ENCODE measurements around the gene IGF2R. TPM values are rescaled to one million over a fixed set of nuclear protein-coding genes. Genes with fewer than 3 reads are reported as not detected.
"Not testable (repeated sequence)": the region's sequence is repeated elsewhere in the genome, so short reads cannot be mapped to it uniquely, and the experiment has no call there.

The IGF2R gene
- total RNA-seq, 1 donor from 2014 or later, result 144 TPM

DNA sequence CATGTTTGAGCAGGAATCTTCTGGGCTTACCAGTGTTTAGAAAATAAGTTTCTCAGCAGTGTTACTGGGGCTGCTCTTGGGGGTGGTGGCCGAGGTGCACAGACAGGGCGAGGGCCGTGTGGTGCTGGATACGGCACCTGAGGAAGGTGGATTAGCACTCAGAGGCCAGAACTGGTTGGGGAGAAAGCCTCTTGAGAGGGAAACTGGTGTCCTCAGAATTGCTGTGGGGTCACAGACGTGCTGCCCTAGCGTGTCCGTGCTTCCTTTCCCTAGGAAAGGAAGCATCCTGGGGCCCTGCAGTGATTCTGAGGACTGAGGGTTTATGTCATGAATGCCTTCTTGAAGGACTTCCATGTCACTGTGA, 120.6 kb downstream of the IGF2R start:
- H3K36me3 Mint-ChIP-seq (ENCODE audit: insufficient read depth), result peaks cover 16% of the 10 kb centered on the region
- H3K27ac Mint-ChIP-seq, result no peak overlapping the region
- TF ChIP-seq, protein P1, sequence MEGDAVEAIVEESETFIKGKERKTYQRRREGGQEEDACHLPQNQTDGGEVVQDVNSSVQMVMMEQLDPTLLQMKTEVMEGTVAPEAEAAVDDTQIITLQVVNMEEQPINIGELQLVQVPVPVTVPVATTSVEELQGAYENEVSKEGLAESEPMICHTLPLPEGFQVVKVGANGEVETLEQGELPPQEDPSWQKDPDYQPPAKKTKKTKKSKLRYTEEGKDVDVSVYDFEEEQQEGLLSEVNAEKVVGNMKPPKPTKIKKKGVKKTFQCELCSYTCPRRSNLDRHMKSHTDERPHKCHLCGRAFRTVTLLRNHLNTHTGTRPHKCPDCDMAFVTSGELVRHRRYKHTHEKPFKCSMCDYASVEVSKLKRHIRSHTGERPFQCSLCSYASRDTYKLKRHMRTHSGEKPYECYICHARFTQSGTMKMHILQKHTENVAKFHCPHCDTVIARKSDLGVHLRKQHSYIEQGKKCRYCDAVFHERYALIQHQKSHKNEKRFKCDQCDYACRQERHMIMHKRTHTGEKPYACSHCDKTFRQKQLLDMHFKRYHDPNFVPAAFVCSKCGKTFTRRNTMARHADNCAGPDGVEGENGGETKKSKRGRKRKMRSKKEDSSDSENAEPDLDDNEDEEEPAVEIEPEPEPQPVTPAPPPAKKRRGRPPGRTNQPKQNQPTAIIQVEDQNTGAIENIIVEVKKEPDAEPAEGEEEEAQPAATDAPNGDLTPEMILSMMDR (IDR thresholded peaks at IDR 0.05; ENCODE audit: unreplicated experiment), result no peak

DNA sequence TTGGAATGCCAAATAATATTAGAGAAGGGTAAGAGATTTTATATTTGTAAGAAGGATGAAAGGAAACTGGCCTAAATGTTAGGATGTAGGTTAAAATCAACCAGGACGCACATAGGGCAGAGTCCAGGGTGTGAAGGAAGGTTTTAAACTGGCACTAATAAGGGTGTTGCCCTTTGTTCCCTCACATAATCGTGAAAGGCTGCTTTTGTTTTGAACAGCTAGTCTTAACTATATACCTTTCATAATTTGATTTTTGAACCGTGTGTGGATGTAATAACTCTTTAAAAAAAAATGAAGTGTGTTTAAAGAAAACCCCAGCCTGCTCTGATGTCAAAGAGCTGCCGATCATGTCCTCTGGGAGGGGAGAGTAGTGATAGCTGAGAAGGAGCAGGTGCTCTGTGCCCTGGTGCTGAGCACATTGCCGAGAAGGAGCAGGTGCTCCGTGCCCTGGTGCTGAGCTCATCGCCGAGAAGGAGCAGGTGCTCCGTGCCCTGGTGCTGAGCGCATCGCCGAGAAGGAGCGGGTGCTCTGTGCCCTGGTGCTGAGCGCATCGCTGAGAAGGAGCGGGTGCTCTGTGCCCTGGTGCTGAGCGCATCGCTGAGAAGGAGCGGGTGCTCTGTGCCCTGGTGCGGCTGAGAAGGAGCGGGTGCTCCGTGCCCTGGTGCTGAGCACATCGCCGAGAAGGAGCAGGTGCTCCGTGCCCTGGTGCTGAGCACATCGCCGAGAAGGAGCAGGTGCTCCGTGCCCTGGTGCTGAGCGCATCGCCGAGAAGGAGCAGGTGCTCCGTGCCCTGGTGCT, 121.8 kb downstream of the IGF2R start:
- H3K4me3 Mint-ChIP-seq (ENCODE audit: low read depth); H3K9me3 Mint-ChIP-seq (ENCODE audit: low read depth); H3K27ac Mint-ChIP-seq; H3K27me3 Mint-ChIP-seq; H3K4me1 Mint-ChIP-seq (ENCODE audit: low read depth); DNase-seq (ENCODE audit: low spot score, unreplicated experiment): not testable (repeated sequence)
- H3K36me3 Mint-ChIP-seq (ENCODE audit: insufficient read depth), result peaks cover 14% of the 10 kb centered on the region

More for the DNA sequence above, 120.6 kb downstream of the IGF2R start:
- no peaks in the 10 kb centered on the region for H3K9me3 Mint-ChIP-seq (ENCODE audit: low read depth)
- no peaks in the 10 kb centered on the region for H3K4me1 Mint-ChIP-seq (ENCODE audit: low read depth)
- no peaks in the 10 kb centered on the region for H3K27me3 Mint-ChIP-seq
- DNase-seq (ENCODE audit: low spot score, unreplicated experiment), result no peak
- H3K4me3 Mint-ChIP-seq (ENCODE audit: low read depth), result no peak overlapping the region

DNA sequence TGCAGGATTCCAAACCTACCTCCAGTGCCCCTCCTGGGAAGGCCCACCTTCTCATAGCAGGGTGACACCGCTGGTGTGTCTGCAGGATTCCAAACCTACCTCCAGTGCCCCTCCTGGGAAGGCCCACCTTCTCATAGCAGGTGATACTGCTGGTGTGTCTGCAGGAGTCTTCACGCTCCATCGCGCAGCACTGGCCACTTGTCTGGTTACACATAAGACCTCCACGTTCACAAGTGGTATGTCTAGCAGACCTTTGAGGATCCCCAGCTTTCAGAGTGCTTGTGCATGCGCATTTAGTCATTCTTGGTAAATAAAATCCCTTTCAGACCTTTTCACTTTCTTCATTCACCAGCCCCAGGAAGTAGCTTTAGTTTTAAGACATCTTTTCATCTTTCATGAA, 123.3 kb downstream of the IGF2R start:
- DNase-seq (ENCODE audit: low spot score, unreplicated experiment); H3K4me1 Mint-ChIP-seq (ENCODE audit: low read depth); H3K9me3 Mint-ChIP-seq (ENCODE audit: low read depth); H3K4me3 Mint-ChIP-seq (ENCODE audit: low read depth); H3K27me3 Mint-ChIP-seq; H3K27ac Mint-ChIP-seq: not testable (repeated sequence)
- H3K36me3 Mint-ChIP-seq (ENCODE audit: insufficient read depth), result peaks cover 20% of the 10 kb centered on the region

DNA sequence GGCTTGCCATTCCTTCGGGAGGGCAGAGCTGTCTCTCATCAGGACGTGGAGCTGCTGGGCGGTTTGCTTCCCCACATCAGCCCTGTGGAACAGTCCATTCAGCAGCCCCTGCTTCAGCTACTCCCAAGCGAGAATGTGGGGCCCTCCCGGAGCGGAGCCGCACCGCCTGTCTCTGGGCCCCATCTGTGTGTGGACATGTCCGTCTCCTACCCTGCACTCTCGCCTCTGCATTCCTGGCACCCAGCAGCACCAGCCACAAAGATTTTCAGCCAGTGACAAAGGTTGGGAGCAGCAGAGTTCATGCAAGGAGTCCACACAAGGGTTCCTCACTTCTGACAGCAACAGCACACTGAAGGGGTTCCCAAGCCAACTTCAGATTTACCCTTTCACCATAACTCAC, 123.7 kb downstream of the IGF2R start:
- Mint-ChIP-seq H3K36me3 (ENCODE audit: insufficient read depth) (peaks cover 20% of the 10 kb centered on the region), H3K4me1 (ENCODE audit: low read depth) (no peaks in the 10 kb centered on the region), H3K9me3 (ENCODE audit: low read depth) (no peaks in the 10 kb centered on the region), H3K27me3 (no peaks in the 10 kb centered on the region), H3K4me3 (ENCODE audit: low read depth) (no peak overlapping the region), H3K27ac (peak overlapping the region; percentile 74)
- DNase-seq (ENCODE audit: low spot score, unreplicated experiment), result no peak
- TF ChIP-seq, protein P1 (IDR thresholded peaks at IDR 0.05; ENCODE audit: unreplicated experiment), result no peak

DNA sequence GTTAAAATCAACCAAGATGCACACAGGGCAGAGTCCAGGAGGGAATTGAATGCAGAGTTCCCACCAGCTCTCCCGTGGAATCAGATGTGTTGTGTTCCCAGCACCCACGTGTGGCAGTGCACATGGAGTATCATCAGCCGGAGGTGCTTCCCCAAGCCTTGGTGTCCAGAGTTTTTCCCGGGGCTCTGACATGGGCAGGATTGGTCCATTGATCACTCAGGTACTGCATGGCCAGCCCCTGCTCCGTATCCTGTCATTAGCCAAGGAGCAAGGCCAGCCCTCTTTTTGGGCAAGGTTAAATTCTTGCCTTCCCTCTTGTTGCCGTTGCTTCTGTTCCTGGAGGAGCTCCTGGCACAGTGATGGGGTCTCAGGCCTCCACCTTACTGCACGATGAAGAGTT, 124.2 kb downstream of the IGF2R start:
- Mint-ChIP-seq H3K27me3 (no peaks in the 10 kb centered on the region), H3K4me3 (ENCODE audit: low read depth) (no peak overlapping the region), H3K4me1 (ENCODE audit: low read depth) (no peaks in the 10 kb centered on the region), H3K36me3 (ENCODE audit: insufficient read depth) (peaks cover 21% of the 10 kb centered on the region), H3K9me3 (ENCODE audit: low read depth) (no peaks in the 10 kb centered on the region), H3K27ac (no peak overlapping the region)
- no peak for DNase-seq (ENCODE audit: low spot score, unreplicated experiment)
- TF ChIP-seq, protein P1 (IDR thresholded peaks at IDR 0.05; ENCODE audit: unreplicated experiment), result no peak

DNA sequence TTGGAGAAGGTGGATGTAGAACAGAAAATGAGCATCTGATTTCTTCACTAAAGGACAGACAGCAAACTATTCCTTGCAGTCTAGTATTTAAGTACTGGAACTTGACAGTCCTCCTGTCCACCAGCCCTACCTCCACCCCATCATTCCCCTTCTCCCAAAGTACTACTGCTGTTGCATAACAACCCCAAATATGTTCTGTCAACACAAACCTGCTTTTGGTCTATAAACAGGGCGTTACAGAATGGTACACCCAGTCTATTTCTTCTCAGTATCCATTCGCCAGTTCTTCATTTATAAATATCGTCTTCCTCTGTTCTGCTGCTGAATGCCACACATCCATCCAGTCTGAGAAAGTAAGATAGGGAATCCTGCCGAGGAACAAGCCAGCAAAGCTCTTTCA, 125.1 kb downstream of the IGF2R start:
- no peak for DNase-seq (ENCODE audit: low spot score, unreplicated experiment)
- H3K27ac Mint-ChIP-seq, result no peak overlapping the region
- H3K4me3 Mint-ChIP-seq (ENCODE audit: low read depth), result no peak overlapping the region
- no peaks in the 10 kb centered on the region for H3K4me1 Mint-ChIP-seq (ENCODE audit: low read depth)
- TF ChIP-seq, protein P1 (IDR thresholded peaks at IDR 0.05; ENCODE audit: unreplicated experiment), result no peak
- H3K36me3 Mint-ChIP-seq (ENCODE audit: insufficient read depth), result peaks cover 22% of the 10 kb centered on the region
- H3K27me3 Mint-ChIP-seq, result no peaks in the 10 kb centered on the region
- H3K9me3 Mint-ChIP-seq (ENCODE audit: low read depth), result no peaks in the 10 kb centered on the region
